22Rv1 (cell line): ENCODE results near the gene MYO18B.

Source experiments
- ZFX ChIP-seq: fragments of 450-650 bp; IDR thresholded peaks from 2 replicates; pipeline ENCODE4 v1.6.1; 2017; ENCODE audit warnings: antibody characterized with exemption, borderline replicate concordance
- TF ChIP-seq, protein P1 (sequence below): fragments of 450-650 bp; IDR thresholded peaks from 2 replicates; pipeline ENCODE4 v1.5.1; 2017; ENCODE audit warnings: mild to moderate bottlenecking

DNA sequence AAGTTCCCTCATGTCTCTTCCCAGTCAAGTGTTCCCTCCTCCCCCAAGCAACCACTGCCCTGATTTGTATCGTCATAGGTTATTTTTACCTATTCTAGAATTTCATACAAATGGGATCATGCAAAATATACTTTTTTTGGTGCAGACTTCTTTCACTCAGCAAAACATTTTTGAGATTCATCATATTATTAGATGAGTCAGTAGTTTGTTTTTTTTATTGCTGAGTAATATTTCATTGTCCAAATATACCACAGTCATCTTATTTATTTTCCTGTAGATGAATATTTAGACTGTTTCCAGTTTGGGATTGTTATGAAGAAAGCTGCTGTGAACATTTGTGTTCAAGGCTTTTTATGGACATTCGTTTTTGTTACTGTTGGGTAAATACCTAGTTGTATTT is 301.0 kb downstream of the MYO18B start:
- TF ChIP-seq, protein P1, sequence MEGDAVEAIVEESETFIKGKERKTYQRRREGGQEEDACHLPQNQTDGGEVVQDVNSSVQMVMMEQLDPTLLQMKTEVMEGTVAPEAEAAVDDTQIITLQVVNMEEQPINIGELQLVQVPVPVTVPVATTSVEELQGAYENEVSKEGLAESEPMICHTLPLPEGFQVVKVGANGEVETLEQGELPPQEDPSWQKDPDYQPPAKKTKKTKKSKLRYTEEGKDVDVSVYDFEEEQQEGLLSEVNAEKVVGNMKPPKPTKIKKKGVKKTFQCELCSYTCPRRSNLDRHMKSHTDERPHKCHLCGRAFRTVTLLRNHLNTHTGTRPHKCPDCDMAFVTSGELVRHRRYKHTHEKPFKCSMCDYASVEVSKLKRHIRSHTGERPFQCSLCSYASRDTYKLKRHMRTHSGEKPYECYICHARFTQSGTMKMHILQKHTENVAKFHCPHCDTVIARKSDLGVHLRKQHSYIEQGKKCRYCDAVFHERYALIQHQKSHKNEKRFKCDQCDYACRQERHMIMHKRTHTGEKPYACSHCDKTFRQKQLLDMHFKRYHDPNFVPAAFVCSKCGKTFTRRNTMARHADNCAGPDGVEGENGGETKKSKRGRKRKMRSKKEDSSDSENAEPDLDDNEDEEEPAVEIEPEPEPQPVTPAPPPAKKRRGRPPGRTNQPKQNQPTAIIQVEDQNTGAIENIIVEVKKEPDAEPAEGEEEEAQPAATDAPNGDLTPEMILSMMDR, result no peak
- TF ChIP-seq ZFX, result no peak
